ENCODE measurements around the gene ABL1.

- TF ChIP-seq CTCF (IDR thresholded peaks at IDR 0.05) (no peak), POLR2A (IDR thresholded peaks at IDR 0.05) (no peak)
Measured at GRCh38 chr9:130923611-130924447, 88.8 kb downstream of the ABL1 start.

All from esophagus squamous epithelium (tissue), 4 donors.